HG03521 (cell line): Measurements from ENCODE around the gene DNASE1L2.

Source experiments
- ATAC-seq: cut with Tn5 transposase; IDR thresholded peaks from one replicate; pipeline ENCODE4 v1.9.1; 2021; ENCODE audit warnings: mild to moderate bottlenecking, moderate library complexity; ENCODE audit not compliant: unreplicated experiment

The DNASE1L2 gene

DNA sequence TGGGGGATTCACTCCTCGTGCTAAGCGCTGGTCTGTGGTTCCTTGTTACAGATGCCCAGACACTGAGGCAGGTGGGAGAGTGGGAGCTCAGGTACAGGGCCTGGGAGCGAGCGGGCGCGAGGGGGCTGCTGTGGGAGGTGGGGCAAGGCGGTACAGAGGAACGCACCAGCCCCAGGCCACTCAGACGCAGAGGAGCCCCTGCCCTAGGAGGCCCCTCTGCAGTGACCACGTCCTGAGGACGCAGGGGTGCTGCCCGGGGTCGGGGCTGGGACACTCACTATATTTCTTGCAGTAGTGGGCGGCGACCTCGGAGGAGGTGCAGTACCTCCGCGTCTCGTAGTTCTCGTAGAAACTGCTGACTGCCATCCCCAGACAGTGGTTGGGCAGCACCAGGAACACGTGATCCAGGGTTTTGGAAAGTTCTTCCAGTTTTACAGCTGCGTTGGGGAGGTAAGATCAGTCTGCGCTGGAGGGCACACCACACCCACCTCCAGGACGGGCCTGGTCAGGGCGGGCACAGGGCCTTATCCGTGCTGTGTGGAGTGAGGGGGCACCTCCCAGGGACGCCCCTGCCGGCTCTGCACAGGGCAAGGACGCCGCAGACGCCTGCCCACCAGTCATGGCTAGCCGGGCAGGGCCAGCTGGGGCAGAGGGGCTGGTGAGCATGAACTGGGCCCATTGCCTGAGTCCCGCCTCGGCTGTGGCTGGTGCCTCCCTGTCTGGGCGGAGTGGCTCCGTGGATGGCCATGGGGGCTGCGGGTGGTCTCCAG lies 47.9 kb downstream of the DNASE1L2 start:
- no peak for ATAC-seq

- ATAC-seq = no peak
These were observed 48.7 kb downstream of the DNASE1L2 start for GRCh38 chr16:2284797-2285576.

- no peak for ATAC-seq
These were observed 49.5 kb downstream of the DNASE1L2 start for GRCh38 chr16:2285731-2286191.

DNA sequence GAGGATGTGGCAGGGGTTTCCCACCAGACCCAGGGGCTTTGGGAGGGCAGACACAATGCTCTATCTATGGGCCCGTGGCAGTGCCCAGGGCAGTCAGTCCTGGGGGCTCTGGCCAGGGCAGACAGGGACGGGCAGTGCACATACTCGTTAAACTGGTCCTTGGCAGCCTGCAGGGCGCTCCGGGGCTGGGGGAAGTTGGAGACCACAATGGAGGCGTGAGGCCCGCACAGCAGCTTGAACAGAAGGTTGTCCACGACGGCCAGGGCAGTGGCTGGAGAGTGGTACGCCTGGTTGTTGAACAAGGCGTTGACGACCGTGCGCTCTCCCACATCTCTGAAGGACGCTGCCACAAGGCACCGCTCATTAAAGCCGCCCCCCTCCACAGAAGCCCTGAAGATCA lies 50.3 kb downstream of the DNASE1L2 start:
- ATAC-seq = no peak

- no peak for ATAC-seq
These were observed 51.8 kb downstream of the DNASE1L2 start for GRCh38 chr16:2287916-2288547.
